HG03103 (cell line): ENCODE results near the gene PTCD2.
"Not testable (repeated sequence)": the region's sequence is repeated elsewhere in the genome, so short reads cannot be mapped to it uniquely, and the experiment has no call there.

ENCODE experiments used
- ATAC-seq: cut with Tn5 transposase; IDR thresholded peaks from one replicate; pipeline ENCODE4 v1.9.1; 2021; ENCODE audit warnings: low read depth; ENCODE audit not compliant: unreplicated experiment

PTCD2 gene

DNA sequence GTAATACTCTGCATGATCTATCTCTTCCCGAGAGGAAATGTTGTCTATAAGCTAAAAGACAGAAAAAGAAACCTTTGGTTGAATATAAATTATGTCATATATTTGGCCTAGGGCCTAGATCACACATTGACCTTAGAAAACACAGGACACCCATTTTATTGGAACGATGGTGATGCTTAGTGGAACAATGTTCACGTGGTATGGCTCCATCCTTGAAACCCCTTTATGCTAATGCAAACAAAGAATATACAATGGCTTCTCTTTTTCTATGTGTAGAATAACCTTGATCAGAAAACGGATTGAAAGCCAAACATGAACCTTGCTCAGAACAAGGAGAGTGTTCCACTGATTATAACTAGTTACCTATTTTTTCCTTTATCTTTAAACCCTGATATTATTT lies 24.6 kb upstream of the PTCD2 start:
- ATAC-seq = no peak

DNA sequence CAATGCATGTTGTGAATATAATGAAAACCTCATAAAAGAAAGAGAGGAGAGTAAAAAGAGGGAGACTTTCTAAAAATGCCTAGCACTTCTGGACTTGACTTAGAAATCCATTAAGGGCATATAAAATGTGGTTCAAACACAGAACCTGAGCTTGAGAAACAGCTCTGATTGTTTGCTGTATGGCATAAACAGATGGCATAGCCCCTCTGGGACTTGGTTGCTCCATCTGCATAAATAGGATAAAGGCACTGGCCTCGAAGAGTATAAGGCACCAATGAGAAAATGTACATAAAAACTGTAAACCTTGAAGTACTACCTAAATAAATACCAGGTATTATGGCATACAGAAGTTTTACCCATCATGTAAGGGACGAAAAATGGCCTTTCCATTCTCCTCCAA lies 23.9 kb upstream of the PTCD2 start:
- ATAC-seq = no peak

GRCh38 chr5:72298136-72298535 lies 22.0 kb upstream of the PTCD2 start:
- not testable (repeated sequence) for ATAC-seq

DNA sequence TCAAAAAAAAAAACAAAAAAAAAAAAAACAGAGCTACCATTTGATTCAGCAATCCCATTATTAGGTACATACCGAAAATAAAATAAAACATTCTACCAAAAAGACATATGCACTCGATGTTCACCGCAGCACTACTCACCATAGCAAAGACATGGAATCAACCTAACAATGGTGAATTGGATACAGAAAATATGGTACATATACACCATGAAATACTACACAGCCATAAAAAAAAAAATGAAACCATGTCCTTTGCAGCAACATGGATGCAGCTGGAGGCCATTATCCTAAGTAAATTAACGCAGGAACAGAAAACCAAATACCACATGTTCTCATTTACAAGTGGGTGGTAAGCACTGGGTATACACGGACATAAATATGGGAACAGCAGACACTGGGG lies 21.5 kb upstream of the PTCD2 start:
- no peak for ATAC-seq

DNA sequence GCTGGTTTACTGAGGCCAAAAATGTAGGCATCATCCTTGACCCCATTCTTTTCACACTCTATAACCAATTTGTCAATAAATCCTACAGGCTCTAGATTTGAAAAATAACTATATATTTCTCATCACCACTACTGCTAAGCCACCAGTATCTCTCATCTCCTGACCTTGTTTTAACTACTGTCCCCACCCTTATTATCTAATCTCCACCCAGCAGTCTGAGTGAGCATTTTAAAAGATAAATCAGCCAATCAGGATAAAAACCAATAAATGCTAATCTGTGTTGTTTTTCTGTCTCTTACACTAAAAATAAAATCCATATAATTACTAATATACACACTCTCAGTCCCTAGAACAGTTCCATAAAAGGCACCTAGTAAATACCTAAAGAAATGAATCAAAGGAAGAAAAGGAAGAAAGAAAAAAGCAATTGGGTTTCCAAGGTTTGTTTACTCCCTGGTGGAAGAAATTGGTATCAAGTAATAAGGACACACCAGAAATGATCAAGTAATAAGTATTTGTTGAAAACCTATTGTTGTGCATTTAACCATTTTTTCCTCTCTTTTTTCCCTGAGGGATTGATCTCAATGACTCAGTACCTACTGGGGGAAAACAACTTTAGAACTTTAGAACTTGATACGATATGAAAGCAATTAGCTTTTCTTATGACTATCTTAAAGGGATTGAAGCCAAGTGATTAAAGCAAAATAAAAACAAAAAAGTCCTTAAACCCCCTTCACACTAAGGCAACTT lies 19.4 kb upstream of the PTCD2 start:
- ATAC-seq = no peak

DNA sequence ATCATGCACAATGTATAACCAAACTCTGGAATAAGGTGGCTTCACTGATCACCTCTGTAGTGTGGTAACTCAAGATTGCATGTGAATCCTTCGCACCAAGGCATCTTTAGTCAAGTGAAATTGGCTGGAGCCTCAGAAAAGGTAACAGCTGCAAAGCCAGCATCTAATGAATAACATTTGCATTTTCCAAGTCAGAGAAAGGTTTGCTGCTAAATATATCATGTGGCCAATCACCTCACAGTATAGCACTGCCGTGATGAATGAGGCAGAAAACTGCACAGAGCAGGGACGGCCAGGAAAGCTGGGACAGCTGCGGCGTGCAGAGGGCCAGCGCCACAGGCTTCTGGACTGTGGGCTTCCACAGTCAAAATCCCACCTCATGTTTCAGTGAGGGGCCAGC lies 18.6 kb upstream of the PTCD2 start:
- ATAC-seq = peak; percentile 61

GRCh38 chr5:72302171-72302570 lies 18.0 kb upstream of the PTCD2 start:
- ATAC-seq = no peak

DNA sequence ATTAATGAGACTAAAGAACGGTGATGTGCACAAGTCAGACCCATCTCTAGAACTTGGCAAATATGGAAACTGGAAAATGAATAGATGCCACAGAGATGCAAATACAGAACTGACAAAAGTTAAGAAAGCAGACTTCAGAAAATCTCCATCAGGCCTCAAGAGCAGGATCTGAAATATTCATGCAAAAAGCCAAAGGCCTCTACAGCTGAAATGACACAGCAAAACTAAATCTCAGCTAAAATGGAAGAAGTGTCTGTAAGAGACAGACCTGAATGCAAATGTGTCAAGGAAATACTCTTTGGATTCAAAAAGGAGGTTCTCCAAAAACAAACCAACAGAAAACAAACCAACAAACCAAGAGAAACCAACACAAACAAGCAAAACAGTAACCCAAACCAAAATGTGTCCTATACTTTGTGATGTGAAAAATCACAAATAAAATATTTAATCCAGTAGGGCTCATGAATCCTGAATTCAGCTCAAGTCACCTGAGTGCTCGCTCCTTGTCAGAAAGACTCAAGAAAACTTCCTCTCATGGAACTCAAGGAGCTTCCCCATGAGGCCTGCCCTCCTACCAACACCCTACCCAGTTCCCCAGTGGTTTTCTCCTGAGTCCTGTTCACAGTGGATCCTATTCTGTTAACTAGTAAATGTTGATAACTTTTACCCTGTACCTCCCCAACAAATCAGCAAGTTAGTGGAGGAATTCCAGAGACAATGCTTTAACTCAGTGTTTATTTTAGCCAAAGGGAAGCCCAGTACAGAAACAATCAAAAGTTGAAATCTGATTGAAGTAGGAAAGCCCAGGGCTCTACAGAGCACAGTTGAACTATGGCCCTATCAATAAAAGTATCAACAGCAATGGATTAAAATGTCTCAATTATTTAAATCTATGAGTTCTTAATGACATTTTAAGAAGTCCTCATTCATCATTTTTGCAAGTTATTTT lies 14.7 kb upstream of the PTCD2 start:
- ATAC-seq = no peak

DNA sequence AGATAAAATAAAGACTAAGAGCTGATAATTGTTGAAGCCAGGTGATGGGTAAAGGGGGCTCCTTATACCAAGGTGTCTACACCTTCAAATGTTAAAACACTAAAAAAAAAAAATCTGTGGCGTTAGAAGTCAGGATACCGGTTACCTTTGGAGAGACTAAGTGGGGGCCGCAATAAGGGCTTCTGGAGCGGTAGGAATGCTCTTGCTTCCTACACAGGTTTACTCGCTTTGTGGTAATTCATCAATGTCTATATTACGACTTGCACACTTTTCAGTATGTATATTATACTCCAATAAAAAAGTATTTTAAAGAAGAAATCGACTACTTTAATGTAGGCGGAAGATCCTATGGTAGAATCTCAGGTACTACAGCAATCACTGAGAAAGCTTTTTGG lies 12.6 kb upstream of the PTCD2 start:
- no peak for ATAC-seq

DNA sequence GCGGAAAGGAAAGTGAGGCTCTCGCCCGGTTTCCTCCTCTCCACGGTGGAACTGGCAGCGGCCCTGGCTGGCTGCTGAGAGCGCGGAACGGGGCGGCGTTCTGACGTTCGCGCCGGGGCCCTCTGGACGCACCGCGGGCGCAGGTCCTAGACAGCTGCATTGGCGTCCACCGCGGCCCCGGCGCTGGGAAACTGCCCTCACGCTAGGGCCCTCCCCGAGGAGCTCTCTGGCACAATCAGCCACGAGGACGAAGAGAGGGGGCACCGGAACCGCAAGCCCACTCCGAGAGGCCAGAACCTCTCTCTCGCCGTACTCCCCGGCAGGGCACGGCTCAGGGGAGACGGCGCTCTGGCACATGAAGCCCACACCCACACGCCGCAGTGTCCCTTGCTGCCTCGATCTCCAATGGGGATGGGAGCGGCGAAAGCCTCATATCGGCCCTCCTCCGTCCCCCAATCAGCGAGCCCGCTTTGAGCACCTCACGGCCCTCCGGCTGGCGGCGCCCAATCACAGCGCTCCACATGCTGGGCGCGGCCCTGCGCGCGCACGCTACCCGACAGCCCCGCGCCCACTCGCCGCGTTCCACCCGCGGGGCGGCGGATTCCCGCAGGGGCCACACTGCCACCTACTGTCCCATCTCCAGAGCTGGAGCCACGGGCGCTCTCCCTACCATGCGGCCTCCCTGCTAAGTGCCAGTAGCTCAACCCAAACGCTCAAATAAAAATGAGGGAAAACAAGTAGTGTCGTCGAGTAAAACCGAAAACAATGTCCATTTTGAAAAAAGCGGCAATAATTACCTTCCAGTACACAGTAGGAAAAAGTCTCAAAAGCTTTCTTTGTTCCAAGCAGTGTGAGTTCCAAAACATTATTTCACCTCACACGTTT lies 12.0 kb upstream of the PTCD2 start:
- peak; percentile 86 for ATAC-seq

GRCh38 chr5:72308853-72309191 lies 11.4 kb upstream of the PTCD2 start:
- ATAC-seq = no peak

DNA sequence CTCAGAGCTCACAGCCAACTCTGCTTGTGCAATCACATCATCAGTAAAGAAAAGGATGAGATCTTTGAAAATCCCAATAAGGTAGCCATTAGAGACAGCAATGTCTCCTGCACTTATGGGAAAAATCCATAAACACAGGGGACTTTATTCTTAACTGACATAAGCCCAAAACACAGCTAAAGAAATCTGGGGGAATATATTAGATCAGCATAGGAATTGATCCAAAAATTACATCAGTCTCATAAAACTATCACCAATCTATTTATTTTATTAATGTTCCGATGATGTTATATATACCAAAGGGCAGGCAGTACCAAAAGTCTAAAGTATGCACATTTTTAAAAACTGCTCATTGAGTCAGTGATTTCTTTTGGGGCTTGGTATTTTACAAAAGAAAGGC lies 7.0 kb upstream of the PTCD2 start:
- ATAC-seq = no peak

DNA sequence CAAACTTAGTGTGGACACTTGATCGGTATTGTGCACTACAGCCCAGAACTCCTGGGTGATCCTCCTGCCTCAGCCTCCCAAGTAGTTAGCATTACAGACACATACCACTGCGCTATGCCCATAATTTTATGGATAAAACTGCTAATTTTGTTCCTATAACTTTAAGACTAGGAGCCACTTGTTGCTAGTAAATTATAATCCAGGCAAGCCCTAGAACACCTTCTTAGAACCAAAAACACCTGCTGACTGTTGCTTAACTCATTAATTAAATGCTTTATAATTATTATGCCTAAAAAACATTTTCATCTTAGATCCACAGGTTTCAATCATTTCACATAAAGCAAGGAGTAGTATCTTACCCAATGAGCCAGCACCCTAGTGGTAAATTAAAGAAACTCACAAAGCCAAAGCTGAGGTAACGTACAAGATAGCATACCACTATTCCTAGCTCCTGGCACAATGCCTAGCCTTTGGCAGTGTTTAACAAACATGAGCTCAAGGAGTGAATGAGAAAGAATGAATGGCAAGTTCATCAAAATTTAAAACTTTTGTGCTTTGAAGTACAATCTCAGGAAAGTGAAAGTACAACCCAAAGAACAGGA lies 5.5 kb upstream of the PTCD2 start:
- no peak for ATAC-seq

DNA sequence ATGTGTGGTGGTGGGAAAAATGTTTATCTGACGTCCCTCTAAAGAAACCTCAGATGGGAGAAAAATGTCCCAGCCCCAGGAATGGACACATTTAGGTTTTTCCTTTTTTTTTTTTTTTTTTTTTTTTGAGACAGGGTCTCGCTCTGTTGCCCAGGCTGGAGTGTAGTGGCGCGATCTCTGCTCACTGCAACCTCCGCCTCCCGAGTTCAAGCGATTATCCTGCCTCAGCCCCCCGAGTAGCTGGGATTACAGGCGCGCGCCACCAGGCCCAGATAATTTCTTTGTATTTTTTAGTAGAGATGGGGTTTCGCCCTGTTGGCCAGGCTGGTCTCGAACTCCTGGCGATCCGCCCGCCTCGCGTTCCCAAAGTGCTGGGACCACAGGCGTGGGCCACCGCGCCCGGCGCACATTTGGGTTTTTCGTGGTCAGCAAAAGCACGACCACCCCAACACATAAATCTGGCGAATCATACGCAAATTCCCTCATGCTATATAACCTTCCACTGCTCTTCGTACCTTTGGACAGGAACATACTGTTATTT lies 668 bp upstream of the PTCD2 start:
- ATAC-seq = not testable (repeated sequence)

DNA sequence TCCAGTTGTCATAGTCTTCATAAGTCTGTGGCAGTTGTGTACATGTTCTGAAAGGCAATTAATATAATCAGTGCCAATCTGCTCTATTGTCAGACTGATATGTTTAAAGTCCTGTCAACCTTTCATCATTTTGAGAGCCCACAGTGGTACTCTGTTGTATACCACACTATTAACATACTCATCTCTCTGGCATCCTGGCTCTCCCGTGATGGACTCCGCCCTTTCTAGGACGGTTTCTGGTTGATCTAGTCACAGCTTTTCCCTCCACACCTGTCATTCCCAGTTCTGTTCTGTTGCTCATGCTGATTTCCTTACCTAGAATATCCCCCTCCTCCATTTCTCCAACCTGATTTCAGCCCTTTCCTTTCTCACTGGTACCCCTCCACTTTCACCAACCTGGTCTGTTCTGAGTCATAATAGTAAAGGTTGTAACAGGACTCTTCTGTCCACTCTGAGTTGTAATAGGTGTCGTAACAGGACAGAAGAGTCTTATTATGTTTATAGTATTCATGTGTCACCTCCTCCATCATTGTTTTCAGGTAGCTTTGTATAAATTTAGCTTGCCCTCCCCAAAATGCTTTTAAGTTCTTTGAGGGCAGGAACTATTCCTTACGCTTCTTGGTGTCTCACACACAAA lies 4.1 kb downstream of the PTCD2 start:
- no peak for ATAC-seq

DNA sequence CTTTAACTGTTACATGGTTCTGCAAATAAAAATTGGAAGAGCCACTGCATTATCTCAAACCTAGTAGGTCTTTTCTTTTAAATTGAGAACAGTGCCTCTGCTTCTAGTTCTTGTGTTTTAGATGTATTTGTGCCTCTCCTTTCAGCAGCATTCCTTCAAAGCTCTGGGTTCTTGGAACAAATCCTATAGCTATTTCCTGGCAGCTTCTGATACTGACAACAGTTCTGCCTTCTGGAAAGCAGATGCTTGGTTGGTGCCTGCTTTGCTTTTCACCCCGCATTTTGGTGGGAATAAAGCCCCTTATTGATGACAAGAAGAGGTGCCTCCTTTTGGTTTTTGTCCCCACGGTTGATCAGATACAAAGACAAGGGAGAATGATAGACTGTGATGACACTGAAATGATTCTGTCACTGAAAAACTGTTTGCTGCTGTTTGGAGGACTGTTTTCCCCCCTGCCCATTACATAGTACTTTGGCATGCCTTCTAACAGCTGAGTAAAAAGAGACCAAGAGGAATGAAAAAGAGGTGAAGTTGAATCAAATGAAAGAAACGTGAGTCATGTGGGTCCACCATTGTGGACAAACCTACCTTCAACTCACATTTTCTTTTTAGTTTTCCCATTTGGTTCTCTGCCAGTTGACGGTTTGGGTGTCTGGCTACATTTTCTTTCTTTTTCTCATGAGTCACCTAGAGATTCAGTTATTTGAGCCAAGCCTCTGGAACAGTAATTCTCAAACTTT lies 5.6 kb downstream of the PTCD2 start:
- no peak for ATAC-seq

DNA sequence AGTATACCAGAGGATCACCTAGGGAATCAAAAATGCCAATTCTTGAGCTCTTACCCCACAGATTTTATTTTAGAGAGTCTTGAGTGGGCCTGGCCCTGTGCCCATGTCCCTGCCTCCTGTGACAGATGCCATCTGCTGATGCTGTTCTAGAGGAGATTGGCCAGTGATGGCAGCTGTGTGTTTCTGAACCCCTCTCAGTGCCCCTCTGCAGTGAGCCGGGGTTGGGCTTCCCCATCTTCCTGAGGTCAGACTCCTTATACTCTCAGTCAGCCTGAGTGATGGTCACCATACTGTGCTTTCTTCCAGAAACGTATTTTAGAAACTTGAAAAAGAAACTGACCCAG lies 6.1 kb downstream of the PTCD2 start:
- ATAC-seq = no peak

GRCh38 chr5:72328172-72328571 lies 8.0 kb downstream of the PTCD2 start:
- ATAC-seq = no peak

GRCh38 chr5:72330712-72331111 lies 10.5 kb downstream of the PTCD2 start:
- no peak for ATAC-seq
